HG03432 (cell line): Measurements from ENCODE around the gene HSD17B14.
A peak's percentile ranks its signal among the peaks of the same experiment; 100 is the strongest.

Experiments used
- ATAC-seq: cut with Tn5 transposase; IDR thresholded peaks from one replicate; pipeline ENCODE4 v1.9.1; 2021; ENCODE audit warnings: mild to moderate bottlenecking, moderate library complexity; ENCODE audit not compliant: unreplicated experiment

The HSD17B14 gene

GRCh38 chr19:48830965-48831364 is 5.3 kb downstream of the HSD17B14 start:
- ATAC-seq: no peak

DNA sequence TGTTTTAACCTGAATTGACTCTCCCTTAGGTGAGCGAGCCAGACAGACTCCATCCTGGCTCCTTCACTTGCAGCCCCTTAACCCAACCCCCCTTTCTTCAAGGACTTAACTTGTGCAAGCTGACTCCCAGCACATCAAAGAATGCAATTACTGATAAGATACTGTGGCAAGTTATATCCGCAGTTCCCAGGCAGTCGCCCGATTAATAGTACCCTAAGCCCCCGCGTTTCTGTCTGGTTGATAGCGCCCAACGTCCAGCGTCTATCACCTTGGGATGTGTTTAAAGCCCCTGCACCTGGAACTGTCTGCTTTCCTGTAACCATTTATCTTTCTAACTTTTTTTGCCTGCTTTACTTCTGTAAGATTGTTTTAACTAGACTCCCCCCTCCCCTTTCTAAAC is 6.2 kb downstream of the HSD17B14 start:
- no peak for ATAC-seq

- ATAC-seq: no peak
Observed at GRCh38 chr19:48826606-48827020, 9.7 kb downstream of the HSD17B14 start.

GRCh38 chr19:48822514-48822913 is 13.8 kb downstream of the HSD17B14 start:
- ATAC-seq: no peak

GRCh38 chr19:48821633-48822032 is 14.7 kb downstream of the HSD17B14 start:
- no peak for ATAC-seq

- ATAC-seq: no peak
Observed at GRCh38 chr19:48819366-48819816, 16.9 kb downstream of the HSD17B14 start.

GRCh38 chr19:48818234-48818820 is 18.0 kb downstream of the HSD17B14 start:
- no peak for ATAC-seq

- ATAC-seq: no peak
Observed at GRCh38 chr19:48817585-48818124, 18.6 kb downstream of the HSD17B14 start.

DNA sequence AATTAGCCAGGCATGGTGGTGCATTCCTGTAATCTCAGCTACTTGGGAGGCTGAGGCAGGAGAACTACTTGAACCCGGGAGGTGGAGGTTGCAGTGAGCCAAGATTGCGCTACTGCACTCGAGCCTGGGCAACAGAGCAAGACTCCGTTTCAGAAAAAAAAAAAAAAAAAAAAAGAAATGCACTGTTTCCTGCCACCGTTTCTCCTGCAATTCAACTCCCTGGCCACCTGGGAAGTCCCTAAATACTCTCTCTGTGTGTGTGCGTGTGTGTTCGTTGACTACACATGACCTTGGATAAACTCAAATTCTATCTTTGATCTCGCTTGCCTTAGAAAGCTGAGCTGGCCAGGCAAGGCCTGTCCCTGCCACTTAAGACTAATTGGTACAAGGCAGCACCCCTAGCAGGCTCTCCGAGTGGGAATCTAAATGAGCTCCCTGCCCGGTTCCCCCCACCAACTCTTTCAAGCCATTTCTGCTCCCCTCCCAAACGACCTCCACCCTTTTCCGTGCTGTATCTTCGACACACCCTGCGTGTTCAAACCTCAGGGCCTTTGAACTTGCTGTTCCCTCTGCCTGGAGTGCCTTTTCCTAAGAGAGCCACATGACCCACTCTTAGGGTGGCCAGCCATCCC is 20.3 kb downstream of the HSD17B14 start:
- no peak for ATAC-seq

- ATAC-seq: no peak
Observed at GRCh38 chr19:48814895-48815294, 21.4 kb downstream of the HSD17B14 start.

GRCh38 chr19:48813123-48813913 is 23.0 kb downstream of the HSD17B14 start:
- ATAC-seq: no peak

- ATAC-seq: peak; percentile 67
Observed at GRCh38 chr19:48812094-48812929, 24.0 kb downstream of the HSD17B14 start.

- no peak for ATAC-seq
Observed at GRCh38 chr19:48810151-48810550, 26.1 kb downstream of the HSD17B14 start.

DNA sequence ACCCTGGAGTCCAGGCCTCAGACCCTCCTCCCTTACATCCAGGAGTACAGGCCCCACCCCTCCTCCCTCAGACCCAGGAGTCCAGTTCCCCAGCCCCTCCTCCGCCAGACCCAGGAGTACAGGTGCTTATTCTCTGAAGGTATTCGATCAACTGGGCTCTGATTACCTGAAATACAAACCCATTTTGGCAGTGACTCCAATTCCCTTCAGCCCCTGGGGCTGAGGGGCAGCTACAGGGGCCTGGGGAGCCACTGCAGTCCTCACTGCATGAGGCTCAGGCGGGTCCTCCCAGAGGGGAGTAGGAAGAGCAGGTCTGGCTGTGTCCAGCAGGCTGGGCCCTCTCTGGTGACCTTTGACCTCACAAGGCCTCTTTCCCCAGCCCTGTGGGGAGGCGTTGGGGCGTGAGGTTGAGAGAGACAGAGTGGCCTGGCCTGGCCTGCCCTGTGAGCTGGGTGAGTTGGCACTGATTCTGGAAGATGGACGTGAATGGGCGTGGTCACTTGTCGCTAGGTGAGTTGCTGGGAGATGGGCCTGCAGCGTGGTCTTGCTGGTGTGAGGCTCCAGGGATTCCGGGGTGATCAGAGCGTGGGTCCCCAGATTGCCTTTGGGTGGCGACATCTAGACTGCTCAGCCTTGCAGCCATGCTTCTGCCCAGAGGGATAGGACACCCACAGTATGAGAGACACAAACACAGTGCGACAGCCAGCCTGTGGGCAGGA is 28.5 kb downstream of the HSD17B14 start:
- no peak for ATAC-seq

GRCh38 chr19:48806818-48807589 is 29.3 kb downstream of the HSD17B14 start:
- ATAC-seq: no peak

DNA sequence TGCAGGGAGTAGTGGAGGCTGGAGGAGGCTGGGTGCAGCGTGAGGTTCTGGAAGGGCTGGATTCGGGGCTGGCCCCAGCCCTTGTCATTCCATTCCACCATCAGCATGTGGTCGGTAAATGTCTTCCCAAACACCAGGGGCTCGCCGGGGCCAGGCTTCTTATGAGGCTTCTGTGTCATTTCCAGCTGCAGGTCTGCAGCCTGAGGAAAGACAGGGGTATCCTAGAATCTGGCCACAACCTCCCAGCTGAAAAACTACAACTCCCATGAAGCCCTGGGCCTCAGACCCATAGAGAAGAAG is 29.8 kb downstream of the HSD17B14 start:
- ATAC-seq: no peak

DNA sequence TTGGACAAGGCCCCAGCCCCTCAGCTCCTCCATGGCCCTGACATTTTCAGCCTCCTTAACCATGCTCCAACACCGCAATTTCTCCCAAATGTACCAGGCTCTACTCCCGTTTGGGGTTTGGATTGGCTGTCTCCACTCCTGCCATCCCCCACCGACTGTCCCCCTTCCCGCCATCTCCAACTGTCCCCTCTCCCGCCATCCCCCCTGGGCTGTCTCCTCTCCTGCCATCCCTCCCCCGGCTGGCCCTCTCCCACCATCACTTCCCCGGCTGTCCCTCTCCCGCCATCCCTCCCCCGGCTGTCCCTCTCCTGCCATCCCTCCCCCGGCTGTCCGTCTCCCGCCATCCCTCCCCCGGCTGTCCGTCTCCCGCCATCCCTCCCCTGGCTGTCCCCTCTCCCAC is 30.8 kb downstream of the HSD17B14 start:
- ATAC-seq: no peak

DNA sequence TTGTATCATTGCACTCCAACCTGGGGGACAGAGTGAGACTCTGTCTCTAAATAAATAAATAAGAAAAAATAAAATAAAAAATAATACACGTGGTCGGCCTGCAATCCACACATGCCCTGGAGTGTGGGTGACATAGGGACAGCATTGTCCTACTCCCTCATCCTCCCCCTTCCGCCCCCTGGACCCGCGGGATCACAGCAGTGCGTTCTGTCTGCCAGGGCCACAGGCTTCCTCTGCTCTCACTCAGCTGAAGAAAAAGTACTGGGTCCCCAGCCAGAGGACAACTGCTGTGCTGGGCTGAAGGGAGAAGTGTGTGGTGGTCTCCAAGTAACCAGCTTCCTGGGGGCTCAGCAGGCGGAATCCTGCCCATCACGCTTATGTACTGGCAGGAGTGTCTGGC is 31.8 kb downstream of the HSD17B14 start:
- ATAC-seq: no peak

GRCh38 chr19:48802623-48803022 is 33.7 kb downstream of the HSD17B14 start:
- no peak for ATAC-seq
